Panc1 (cell line): ENCODE data around the gene TBC1D10B. TPM values are rescaled to one million over a fixed set of nuclear protein-coding genes. Genes with fewer than 3 reads are reported as not detected.

Experiments
- total RNA-seq: library from RNA; stranded (reverse); gene quantifications from one replicate; pipeline ENCODE4 v1.2.1, GENCODE V29; 2021; ENCODE audit not compliant: unreplicated experiment

Gene TBC1D10B
- total RNA-seq, 1 experiment from 2014 or later = 52.6 TPM

Other genes with a start within 250 kb of the TBC1D10B start
- 47.1 TPM for gene MAPK3, start 247.3 kb downstream of the TBC1D10B start, total RNA-seq
- 3.7 TPM for gene CORO1A, start 186.9 kb downstream of the TBC1D10B start, total RNA-seq
- 178 TPM for gene BOLA2B, start 176.8 kb downstream of the TBC1D10B start, total RNA-seq
- gene SLX1A, start 176.6 kb downstream of the TBC1D10B start, total RNA-seq = 18.5 TPM
- gene SULT1A3, start 171.2 kb downstream of the TBC1D10B start, total RNA-seq = 16.8 TPM
- 19.8 TPM for gene NPIPB13, start 122.0 kb downstream of the TBC1D10B start, total RNA-seq
- gene CD2BP2, start 15.2 kb downstream of the TBC1D10B start, total RNA-seq = 90.7 TPM
- not detected for gene MYL11, start 4.3 kb upstream of the TBC1D10B start, total RNA-seq
- gene SEPTIN1, start 12.1 kb upstream of the TBC1D10B start, total RNA-seq = 1.7 TPM
- 16.6 TPM for gene ZNF48, start 24.9 kb upstream of the TBC1D10B start, total RNA-seq
- gene ZNF771, start 37.1 kb upstream of the TBC1D10B start, total RNA-seq = 14.4 TPM
- gene DCTPP1, start 59.5 kb upstream of the TBC1D10B start, total RNA-seq = 120 TPM
- 68.5 TPM for gene SEPHS2, start 75.4 kb upstream of the TBC1D10B start, total RNA-seq
- 0.54 TPM for gene ITGAL, start 102.2 kb upstream of the TBC1D10B start, total RNA-seq
- 68.3 TPM for gene ZNF768, start 156.1 kb upstream of the TBC1D10B start, total RNA-seq
- gene ZNF747, start 164.4 kb upstream of the TBC1D10B start, total RNA-seq = 10.9 TPM
- 16.7 TPM for gene ZNF764, start 187.9 kb upstream of the TBC1D10B start, total RNA-seq
- gene ZNF688, start 201.2 kb upstream of the TBC1D10B start, total RNA-seq = 7.7 TPM
- 6.2 TPM for gene ZNF785, start 215.2 kb upstream of the TBC1D10B start, total RNA-seq
- gene ZNF689, start 239.9 kb upstream of the TBC1D10B start, total RNA-seq = 16.5 TPM